ENCODE results near the gene CAMK1.

DNA sequence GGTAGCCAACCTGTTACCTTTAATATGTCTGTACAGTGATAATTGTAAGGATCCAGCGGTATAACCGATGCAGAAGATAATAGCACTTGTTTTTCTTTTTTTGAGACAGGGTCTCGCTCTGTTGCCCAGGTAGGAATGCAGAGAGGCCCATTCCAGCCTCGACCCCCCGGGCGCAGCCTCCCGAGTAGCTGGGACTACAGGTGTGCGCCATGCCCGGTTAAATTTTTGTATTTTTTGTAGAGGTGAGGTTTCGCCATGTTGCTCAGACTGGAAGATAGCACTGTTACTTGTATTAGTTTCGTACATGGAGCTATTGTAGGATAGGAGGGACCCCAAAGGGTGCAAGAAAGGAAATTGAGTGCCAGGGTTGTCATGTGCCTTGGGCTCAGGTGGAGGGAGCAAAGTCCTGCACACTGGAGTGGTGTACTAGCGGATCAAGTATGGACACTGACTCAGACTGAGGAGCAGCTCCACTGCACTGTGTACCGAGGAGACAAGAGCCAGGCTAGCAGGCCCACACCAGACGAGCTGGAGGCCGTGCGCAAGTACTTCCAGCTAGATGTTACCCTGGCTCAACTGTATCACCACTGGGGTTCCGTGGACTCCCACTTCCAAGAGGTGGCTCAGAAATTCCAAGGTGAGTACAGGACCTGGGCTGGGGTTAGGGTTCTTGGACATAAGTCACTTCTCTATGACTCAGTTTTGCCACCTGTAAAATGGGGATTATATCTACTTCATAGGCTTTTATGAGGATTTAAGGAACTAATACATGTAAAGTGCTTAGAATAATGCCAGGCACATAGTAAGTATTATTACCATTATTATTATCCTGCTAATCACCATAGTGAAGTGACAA lies 19.0 kb downstream of the CAMK1 start:
- no peak for TF ChIP-seq GATA2 (IDR thresholded peaks at IDR 0.05; ENCODE audit: low read depth, low read length)
- no peak for TF ChIP-seq GATA3 (IDR thresholded peaks at IDR 0.05; ENCODE audit: low read depth, low read length)
